ENCODE data around the gene EEPD1.

EEPD1 gene

GRCh38 chr7:36188906-36189305, 35.9 kb downstream of the EEPD1 start:
- no peak for DNase-seq

- DNase-seq = no peak
Measured at GRCh38 chr7:36190447-36191291, 37.6 kb downstream of the EEPD1 start.

- DNase-seq = peak in 1 of 56 donors; percentile 36
Measured at GRCh38 chr7:36191292-36191920, 38.4 kb downstream of the EEPD1 start.

- peak in 1 of 56 donors; percentile 27 for DNase-seq
Measured at GRCh38 chr7:36192053-36192824, 39.2 kb downstream of the EEPD1 start.

GRCh38 chr7:36192877-36193276, 39.8 kb downstream of the EEPD1 start:
- DNase-seq = no peak

GRCh38 chr7:36198854-36199266, 45.8 kb downstream of the EEPD1 start:
- DNase-seq = no peak

- DNase-seq = no peak
Measured at GRCh38 chr7:36199329-36199728, 46.3 kb downstream of the EEPD1 start.

GRCh38 chr7:36201122-36201723, 48.2 kb downstream of the EEPD1 start:
- no peak for DNase-seq

GRCh38 chr7:36202398-36202797, 49.3 kb downstream of the EEPD1 start:
- DNase-seq = no peak

GRCh38 chr7:36203071-36203790, 50.2 kb downstream of the EEPD1 start:
- DNase-seq = no peak

GRCh38 chr7:36204044-36204663, 51.1 kb downstream of the EEPD1 start:
- DNase-seq = no peak

GRCh38 chr7:36204929-36205635, 52.0 kb downstream of the EEPD1 start:
- DNase-seq = no peak

GRCh38 chr7:36205803-36206202, 52.7 kb downstream of the EEPD1 start:
- DNase-seq = peak in 7 of 56 donors; percentile 16 to 50 (median 24)

- peak in 38 of 56 donors; percentile 11 to 74 (median 36) for DNase-seq
Measured at GRCh38 chr7:36207451-36208291, 54.6 kb downstream of the EEPD1 start.

- DNase-seq = peak in 1 of 56 donors; percentile 24
Measured at GRCh38 chr7:36208426-36208825, 55.4 kb downstream of the EEPD1 start.

- no peak for DNase-seq
Measured at GRCh38 chr7:36208997-36209813, 56.2 kb downstream of the EEPD1 start.

GRCh38 chr7:36209814-36210183, 56.7 kb downstream of the EEPD1 start:
- DNase-seq = no peak
